Endothelial cell of umbilical vein (primary cell): ENCODE measurements around the gene NLGN1.

Experiments
- CTCF ChIP-seq, 2 donors: IDR thresholded peaks; 1 replicate in 1 of 2; 2 replicates in 1 of 2; pipeline ENCODE4 v1.5.1; 2011; ENCODE audit warnings: low read length in 2 of 2, mild to moderate bottlenecking in 2 of 2, moderate library complexity in 2 of 2, control low read depth in 1 of 2, inconsistent platforms in 1 of 2, low read depth in 1 of 2; ENCODE audit not compliant: insufficient read depth in 1 of 2; ENCODE audit errors: extremely low read depth in 1 of 2
- POLR2A ChIP-seq: IDR thresholded peaks from 2 replicates; pipeline ENCODE4 v1.6.1; 2012; ENCODE audit warnings: low read depth, mild to moderate bottlenecking, control low read depth, low read length
- POLR2AphosphoS5 ChIP-seq: IDR thresholded peaks from 2 replicates; pipeline ENCODE4 v1.6.1; 2012; ENCODE audit warnings: low read depth, mild to moderate bottlenecking, control low read depth, low read length, moderate library complexity; ENCODE audit not compliant: insufficient read depth

- TF ChIP-seq POLR2AphosphoS5 (peak; percentile 57), POLR2A (no peak), CTCF (IDR thresholded peaks at IDR 0.05; ENCODE audit: extremely low read depth in 1 of 2, insufficient read depth in 1 of 2, low read depth in 1 of 2, low read length in 2 of 2) (no peak)
Observed at GRCh38 chr3:173892547-173892946, 495.0 kb downstream of the NLGN1 start.
